Non-pigmented ciliary epithelial cell (primary cell): ENCODE measurements around the gene CTF1.
A peak's percentile ranks its signal among the peaks of the same experiment; 100 is the strongest.

ENCODE experiments used
- DNase-seq: peaks from one replicate; pipeline ENCODE4 v3.0.0-alpha.2; 2010; ENCODE audit warnings: low read depth

The CTF1 gene

DNA sequence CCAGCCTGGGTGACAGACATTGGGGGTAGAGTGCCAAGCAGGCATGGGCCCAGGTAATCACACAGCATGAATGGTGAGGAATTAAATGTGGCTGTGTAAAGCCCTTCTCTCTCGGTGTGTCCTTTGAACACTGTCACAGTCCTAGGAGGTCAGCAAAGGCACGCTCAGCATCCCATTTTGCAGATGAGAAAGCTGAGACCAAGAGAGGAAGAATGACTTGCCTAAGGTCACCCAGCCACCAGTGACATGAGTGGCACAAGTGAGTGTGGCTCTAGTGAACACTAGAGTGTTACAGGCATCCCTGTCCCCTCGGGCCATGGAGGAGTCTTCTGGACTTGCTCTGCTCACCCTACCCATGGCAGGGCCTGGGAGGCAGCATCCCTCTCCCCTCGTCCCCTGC, 10.7 kb downstream of the CTF1 start:
- DNase-seq, result no peak

DNA sequence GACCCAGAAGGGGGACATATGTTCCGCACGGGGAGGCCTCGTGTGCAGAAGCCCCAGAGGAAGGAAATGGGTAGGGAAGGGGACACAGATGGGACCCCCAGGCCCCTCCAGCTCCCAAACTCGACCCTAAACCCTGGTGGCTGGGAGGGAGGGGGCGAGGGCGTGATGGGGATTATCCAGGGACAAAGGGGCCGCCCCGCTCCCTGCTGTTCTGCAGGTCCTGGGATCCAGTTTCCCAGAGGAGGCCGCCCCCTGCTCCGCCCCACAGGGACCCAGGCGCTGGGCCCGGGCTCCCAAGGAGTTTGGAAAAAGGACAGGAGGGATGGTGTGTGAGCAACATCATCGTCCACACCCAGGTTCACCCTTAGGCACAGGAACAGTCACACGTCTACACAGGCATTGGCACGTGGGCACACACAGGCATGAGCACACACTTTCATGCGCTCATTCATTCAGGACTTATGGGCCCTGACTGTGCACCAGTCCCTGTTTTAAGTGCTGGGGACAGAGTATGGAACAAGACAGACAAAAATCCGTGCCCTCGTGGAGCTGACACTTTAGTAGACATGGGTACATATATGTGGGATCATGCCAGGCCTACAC, 14.1 kb downstream of the CTF1 start:
- DNase-seq, result no peak

DNA sequence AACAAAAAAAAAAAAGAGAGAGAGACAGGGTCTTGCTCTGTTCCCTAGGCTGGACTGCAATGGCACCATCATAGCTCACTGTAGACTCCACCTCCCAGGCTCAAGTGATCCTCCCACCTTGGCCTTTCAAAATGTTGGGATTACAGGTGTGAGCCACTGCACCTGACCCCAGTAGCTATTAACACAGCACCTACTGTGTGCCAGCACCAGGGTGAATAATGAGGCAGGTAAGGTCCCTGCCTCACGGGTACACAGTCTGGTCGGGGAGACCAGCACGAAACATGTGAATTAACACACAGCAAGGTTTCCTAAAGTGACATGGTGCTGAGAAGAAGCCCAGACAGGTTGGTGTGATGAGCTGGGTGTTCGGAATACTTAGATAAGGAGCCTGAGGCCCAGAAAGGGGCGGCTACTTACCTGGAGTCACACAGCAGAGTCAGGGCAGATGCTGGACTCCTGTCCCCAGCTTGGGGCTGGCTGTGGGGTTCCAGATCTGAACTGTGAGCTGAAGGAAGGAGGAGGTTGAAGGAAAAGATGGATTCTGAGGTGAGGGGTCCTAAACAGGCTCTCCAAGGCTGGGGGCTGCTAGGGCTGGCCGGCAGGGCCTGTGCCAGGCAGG, 16.5 kb downstream of the CTF1 start:
- DNase-seq, result no peak

DNA sequence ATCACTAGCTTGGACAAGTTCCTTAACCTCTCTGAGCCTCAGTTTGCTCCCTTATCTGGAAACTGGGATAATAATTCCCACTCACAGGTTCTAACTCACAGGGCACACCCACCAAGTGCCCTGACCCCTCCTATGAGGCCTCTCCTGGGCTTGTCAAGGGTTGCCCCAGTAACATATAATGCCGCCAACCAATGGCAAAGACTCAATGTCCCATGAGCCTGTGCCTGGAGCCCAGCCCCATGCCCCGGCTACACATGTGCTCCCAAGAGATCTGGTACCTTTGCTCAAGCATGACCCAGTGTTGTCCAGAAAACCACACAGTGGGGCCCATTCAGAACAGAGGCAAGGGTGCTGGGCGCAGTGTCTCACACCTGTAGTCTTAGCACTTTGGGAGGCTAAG, 18.4 kb downstream of the CTF1 start:
- DNase-seq, result no peak

DNA sequence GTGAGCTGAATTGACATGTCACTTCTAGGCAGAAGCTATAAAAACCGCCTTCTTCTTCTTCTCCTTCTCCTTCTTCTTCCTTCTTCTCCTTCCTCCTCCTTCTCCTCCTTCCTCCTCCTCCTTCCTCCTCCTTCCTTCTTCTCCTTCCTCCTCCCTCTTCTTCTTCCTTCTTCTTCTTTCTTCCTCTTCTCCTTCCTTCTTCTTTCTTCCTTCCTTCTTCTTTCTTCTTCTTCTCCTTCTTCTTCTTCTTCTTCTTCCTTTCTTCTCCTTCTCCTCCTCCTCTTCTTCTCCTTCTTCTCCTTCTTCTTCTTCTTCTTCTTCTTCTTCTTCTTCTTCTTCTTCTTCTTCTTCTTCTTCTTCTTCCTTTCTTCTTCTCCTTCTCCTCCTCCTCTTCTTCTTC, 22.2 kb downstream of the CTF1 start:
- no peak for DNase-seq

DNA sequence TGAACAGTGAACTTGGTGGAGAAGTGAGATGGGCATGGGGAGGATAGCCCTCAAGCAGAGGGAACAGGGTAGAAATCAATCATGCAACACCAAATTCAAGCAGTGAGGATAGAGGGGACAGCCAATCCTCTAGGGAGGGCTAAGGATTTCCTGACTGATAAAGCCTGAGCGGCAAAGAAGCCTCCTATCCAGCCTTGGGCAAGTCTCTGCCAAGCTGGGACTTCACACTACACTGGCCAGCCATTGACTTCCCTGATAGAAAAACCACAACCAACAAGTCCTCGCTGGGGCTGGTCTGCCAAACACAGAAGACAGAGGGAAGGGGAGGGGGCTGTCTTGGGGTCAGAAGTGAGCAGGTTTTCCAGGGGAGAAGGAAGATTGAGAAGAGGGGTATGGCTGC, 24.5 kb downstream of the CTF1 start:
- no peak for DNase-seq

DNA sequence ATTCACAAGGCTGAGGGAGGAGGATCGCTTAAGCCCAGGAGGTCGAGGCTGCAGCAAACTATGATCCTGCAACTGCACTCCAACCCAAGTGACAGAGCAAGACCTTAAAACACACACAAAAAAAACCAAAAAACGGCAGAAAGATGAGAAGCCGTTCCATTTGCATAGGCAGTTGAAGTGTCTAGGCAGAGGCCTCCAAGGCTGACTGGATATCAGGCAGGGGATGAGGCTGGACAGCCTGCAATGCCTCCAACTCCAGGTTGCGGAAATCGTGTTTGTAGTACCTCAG, 25.0 kb downstream of the CTF1 start:
- no peak for DNase-seq

DNA sequence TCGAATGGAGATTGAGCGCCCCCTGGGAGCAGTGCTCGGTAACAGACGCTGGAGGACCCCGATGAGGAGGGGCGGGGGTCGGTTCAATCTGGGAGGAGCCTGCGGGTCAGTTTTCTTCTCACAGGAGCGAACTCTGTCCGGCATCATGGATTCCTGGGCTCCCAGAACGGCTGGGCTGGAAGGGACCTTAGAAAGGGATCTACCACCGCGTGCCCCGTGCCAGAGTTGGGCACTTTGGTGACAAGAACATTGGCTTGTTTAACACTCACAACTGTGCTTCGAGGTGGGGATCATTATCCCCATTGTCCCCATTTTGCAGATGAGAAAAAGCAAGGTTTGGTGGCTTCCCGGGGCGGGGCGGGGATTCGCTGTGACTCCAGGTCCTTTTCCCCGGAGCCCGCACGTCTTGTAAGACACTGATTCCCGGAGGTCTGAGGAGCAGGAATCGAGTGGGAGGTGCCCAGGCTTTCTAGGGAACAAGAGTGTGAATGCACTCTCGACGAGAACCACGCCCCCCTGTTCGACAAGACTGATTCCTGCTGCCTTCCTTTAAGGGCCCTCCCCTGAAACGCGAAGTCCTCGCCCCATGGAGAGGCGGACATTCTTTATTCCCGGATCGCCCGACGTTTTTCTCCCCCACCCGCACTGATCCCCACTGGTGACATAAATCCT, 25.5 kb downstream of the CTF1 start:
- peak; percentile 64 for DNase-seq

DNA sequence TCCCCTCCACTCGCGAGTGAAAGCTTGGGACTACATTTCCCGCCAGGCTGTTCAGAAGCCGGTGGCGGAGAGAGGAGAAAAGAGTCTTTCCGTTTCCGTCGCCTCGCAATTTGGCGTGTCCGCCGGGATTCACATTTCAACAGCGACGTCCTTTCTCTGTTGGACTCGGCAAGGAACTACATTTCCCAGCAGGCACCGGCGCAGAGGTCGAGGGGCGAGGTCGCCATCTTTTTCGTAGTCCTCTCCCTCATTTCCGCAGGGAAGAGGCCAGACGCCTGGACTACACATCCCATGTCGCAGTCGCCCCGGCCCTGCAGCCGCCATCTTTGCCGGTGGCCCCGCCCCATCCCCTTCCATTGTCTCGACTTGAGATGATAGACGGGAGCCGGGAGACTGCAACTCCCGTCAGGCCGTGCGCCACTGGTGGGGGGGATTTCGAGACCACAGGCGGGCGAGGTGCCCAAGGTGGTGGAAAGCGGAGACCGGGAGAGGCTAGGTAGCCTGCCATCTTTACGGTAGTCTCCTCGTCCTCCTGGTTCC, 26.1 kb downstream of the CTF1 start:
- DNase-seq, result peak; percentile 98

DNA sequence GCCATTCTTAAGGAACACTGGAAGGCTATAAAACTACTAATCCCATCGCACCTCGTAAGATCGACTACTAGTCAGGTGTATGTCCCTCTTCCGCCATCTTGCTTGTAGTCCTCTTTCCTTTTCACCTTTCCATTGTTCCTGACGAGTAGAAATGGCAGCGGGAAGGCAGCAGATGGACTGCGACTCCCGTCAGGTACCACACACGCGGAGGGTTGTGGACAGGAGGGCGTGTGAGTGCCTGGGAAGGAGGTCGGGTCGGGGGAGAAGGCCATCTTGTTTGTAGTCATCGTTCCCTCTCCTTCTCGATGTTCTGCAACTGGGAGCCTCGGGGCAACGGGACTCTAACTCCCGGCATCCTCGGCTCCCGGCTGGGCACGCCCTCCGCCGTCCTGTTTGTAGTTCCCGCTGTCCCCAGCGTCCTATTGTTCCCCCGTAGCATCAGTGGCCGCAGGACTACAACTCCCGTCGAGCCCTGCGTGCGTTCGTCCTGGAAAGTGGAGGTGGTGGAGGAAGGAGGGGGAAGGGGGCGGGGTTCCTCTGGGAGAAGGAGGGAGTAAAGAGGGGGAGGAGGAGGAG, 26.6 kb downstream of the CTF1 start:
- DNase-seq, result peak; percentile 98

DNA sequence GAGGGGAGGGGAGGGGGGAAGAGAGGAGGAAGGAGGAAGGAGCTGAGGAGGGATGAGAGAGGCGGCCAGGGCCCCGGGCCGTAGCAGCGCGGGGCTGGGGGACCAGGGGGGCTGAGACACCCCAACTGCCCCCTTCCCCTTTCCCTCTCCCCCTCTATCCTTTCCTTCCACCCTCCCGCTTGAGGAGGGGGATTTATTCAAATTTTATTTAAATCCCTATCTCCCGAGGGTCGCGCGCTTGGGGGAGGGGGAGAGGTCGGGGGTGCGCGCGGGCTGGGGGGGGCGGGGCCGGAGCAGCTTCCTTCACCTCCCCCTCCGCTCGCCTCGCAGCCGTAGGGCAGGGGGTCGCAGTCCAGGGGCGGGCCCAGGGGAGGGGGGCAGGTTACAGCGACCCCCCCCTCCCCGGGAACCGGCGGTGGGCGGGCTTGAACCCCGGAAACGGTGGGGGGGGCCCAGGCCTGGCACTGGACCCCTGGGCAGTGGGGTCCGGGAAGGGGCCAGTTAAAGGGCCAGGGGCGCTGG, 27.2 kb downstream of the CTF1 start, which contains the start of gene FBXL19:
FBXL19 (plus strand) TSS at position 19 of the 522 bp plus-strand sequence. CDS start 2,183 bp downstream, outside the sequence.
- no peak for DNase-seq

DNA sequence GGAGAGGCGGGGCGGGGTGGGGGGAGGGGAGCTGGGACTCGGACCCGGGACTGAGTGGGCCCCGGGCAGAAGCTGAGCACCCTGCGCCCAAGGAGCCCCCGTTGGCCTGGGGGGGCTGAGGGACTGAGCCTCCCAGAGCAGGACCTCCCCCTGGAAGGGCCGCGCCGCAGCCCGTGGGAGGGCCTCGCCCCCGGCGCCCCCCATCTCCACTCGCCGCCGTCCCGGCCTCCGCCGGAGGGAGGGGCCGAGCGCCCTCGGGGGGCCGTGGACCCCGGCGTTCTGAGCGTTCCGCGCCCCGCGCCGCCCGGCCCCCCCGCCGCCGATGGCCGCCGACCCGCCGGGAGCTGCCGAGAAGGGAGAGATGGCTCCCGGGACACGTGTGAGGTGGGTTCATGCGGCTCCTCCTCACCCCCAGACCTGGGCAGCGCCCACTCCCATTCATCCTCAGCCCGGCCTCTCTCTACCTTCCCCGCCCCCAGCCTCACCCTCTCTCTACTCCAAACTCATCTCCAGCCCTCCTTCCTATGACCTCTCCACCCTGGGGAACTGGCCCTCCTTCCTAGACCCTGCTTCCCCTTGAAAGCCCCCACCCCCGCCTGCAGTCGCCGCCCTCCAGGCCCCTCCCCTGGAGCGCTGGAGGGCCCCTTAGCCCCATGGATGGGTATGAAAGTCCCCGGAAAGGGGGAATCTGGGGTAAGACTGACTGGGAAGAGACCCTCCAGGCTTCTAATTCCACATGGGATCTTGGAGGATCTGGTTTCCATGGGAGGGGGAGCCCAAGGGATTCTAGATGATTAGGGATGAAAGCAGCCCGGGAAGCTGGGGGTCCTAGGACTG, 27.9 kb downstream of the CTF1 start:
- no peak for DNase-seq

DNA sequence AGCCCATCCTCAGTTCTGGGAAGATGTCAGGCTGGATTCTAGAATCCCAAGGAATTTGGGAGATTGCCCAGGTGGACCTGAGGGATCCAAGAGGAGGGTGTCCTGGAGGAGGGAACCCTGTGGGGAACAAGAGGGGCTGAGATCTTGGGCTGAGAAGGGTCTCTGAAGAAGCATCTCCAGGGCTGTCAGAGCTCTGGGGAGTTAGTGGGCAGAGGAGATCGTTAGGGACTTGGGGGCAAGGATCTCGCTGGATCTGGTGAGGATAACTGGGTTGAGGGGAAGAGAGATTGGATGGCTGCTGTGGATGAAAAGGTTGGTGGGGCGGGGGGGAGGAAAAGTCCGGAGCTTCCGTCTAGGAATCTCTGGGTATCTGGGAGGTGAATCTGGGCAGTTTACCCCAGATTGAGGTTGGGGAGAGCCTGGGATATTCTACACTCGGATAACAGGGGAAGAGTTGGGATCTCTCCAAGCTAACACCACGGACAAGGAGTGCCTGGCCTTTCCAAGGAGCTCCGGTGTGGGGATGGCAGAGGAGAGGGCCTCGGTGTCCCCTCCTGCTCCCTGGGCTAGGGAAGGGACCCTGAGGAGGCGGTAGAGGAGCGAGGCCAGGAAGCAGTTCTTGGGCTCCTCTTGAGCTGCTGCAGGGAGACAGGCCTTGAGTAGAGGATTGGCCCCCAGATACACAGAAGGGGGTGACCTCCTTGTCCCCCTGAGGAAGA, 28.7 kb downstream of the CTF1 start:
- no peak for DNase-seq

DNA sequence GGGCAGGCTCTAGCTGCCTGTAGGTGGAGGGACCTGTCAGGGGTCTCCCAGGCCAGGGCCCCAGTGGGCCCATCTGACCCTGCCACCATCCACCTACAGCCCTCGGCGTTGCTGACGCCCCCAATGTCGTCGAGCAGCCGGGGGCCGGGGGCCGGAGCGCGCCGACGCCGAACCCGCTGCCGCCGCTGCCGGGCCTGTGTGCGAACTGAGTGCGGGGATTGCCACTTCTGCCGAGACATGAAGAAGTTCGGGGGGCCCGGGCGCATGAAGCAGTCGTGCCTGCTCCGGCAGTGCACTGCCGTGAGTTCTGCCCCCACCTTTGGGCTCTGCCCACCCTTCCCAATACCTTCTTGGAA, 29.2 kb downstream of the CTF1 start:
- no peak for DNase-seq

DNA sequence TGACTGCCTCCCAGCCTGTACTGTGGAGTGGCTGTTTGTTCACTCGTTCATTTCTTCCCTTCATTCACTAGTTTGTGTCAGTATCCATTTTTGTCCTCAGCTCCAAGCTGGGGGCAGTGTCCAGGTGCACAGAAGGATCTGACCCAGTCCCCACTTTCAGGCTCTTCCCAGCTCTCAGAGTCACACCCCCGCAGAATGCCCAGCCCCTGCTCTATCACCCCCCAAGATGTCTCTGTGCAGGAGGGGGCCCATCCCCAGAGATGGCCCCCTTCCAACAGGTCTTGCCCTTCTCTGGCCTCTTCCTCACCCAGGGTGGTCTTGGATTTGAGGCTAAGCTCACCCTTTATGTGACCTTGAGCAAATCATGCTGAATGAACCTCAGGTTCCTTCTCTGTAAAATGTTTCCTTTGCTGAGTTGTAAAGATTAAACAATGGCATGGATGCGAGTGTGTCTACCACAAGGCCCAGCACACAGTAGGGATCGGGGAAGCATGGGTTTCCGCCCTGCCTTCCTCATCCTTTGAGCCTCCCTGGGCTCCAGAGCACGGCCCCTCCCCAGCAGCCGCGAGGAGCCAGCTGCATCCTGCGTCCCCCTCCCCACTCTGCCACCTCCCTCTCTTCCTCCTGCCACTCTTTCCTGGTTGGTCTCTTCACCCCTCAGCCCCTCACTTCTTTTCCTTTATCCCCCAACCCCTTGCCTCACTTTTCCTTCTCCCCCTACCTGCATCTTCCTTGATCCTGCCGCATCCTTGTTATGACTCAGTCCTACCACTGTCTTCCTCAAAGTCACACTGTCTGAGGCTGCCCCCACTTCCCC, 29.8 kb downstream of the CTF1 start:
- DNase-seq, result no peak

DNA sequence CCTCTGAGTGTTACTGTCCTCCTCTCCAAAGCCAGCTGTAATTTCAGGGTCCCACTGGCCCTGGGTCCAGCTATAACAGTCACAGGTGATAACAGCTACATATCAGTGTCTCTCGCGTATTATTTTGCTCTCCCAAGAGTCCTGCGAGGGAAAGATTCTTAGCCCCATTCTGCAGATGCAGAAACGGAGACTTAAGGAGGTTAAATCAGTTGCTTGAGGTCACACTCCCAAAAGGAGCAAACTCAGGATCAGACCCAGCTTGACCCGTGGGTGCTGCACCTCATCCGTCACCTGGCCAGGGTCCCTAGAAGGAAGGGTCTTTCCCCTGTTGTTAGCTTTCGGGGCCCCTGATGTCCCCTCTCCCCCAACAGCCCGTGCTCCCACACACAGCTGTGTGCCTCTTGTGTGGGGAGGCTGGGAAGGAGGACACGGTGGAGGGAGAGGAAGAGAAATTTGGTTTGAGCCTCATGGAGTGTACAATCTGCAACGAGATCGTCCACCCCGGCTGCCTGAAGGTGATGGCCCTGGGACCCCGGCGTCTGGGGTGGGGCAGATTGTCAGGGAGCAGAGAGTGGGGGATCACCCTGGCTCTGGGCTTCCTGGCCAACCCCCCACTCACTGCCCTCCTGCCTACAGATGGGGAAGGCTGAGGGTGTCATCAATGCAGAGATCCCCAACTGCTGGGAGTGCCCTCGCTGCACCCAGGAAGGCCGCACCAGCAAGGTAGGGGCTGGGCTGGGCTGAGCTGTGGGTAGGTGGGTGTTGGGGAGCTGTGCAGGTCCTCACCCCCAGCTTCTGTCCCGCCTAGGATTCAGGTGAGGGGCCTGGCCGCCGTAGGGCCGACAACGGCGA, 30.7 kb downstream of the CTF1 start:
- no peak for DNase-seq

DNA sequence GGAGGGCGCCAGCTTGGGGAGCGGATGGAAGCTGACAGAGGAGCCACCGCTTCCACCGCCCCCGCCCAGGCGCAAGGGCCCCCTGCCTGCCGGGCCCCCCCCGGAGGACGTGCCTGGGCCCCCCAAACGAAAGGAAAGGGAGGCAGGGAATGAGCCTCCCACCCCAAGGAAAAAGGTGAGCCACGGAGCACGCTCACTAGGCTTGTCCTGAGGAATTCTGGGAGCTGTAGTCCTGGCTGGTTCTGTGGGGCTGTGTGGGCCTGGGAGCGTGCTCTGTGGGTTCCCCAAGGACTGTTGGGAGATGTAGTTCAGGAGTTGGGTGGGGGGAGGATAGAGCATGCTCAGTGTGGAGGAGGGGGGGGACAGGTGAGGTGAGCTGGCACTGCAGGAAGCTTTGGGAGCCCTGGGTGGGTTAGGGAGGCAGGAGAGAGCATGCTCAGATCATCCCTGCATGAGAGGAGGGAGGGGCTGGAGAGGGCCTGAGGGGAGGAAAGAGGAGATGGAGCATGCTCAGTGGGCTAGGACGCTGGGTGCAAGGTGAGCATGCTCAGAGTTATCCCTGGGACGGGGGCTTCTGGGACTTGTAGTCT, 31.5 kb downstream of the CTF1 start:
- DNase-seq, result no peak

DNA sequence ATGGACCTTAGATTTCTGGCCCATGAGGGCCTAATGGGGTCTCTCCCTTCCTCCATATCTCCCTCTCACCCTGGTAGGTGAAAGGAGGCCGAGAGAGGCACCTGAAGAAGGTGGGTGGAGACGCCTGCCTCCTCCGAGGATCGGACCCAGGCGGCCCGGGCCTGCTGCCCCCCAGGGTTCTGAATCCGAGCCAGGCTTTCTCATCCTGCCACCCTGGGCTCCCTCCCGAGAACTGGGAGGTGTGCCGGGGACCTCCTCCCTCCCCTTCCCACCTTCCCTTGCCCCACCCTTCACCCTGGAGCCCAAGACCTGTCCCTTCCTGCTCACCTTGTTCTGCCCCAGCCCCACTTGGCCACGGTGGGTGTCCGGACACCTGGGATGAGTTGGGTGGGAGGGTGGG, 32.0 kb downstream of the CTF1 start:
- DNase-seq, result no peak

DNA sequence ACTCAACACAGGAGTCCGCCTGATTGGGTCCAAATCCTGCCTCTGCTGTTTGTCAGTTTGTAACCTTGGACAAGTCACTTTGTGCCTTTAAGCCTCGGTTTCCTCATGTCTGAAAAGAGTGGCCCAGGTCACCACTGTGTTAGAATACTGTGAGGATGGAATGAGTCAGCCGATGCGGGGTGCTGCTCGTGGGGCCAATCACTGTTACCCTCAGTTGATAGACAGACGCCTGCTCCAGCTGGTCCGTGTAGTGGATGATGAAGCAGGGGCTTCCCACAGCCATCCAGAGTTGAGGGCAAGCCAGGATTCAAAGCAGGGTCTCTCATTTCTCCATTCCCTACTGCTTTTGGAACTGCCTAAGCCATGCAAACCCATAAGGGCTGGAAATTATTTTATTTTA, 32.8 kb downstream of the CTF1 start:
- DNase-seq, result no peak
